Astrocyte (in vitro differentiated cells and primary cell): ENCODE results near the gene ERF. TPM values are rescaled to one million over a fixed set of nuclear protein-coding genes. Genes with fewer than 3 reads are reported as not detected.
A peak's percentile ranks its signal among the peaks of the same experiment; 100 is the strongest.

Experiments
- DNase-seq: peaks from one replicate; pipeline ENCODE4 v3.0.0-alpha.2; 2010; ENCODE audit warnings: low read depth
- FAIRE-seq: peaks from 2 replicates; lab custom pipeline; 2011; peaks lifted over from hg19 to GRCh38; lab: Jason Lieb, UNC
- H2AFZ ChIP-seq: 2 replicates; pipeline ENCODE4 v1.6.0; 2012; ENCODE audit warnings: low read depth, low read length, inconsistent platforms
- H3K27ac ChIP-seq: 2 replicates; pipeline ENCODE4 v1.5.1; 2011; ENCODE audit warnings: low read depth, low read length, inconsistent platforms
- H3K27me3 ChIP-seq: 2 replicates; pipeline ENCODE4 v1.6.0; 2011; ENCODE audit warnings: low read length, inconsistent platforms; ENCODE audit not compliant: insufficient read depth
- H3K36me3 ChIP-seq: 2 replicates; pipeline ENCODE4 v1.5.1; 2011; ENCODE audit warnings: low read length, inconsistent platforms; ENCODE audit not compliant: insufficient read depth
- H3K4me1 ChIP-seq: 2 replicates; pipeline ENCODE4 v1.5.1; 2011; ENCODE audit warnings: low read length, inconsistent platforms; ENCODE audit not compliant: insufficient read depth
- H3K4me2 ChIP-seq: 2 replicates; pipeline ENCODE4 v1.6.0; 2012; ENCODE audit warnings: low read length, inconsistent platforms
- H3K4me3 ChIP-seq: 2 replicates; pipeline ENCODE4 v1.5.1; 2011; ENCODE audit warnings: low read depth, mild to moderate bottlenecking, low read length, inconsistent platforms; ENCODE audit not compliant: insufficient read depth
- H3K79me2 ChIP-seq: 2 replicates; pipeline ENCODE4 v1.6.0; 2012; ENCODE audit warnings: mild to moderate bottlenecking, low read length, inconsistent platforms; ENCODE audit not compliant: insufficient read depth
- H3K9ac ChIP-seq: 2 replicates; pipeline ENCODE4 v1.6.0; 2012; ENCODE audit warnings: mild to moderate bottlenecking, low read length, inconsistent platforms
- H3K9me3 ChIP-seq: 2 replicates; pipeline ENCODE4 v1.5.1; 2012; ENCODE audit warnings: low read depth, mild to moderate bottlenecking, low read length, inconsistent platforms; ENCODE audit not compliant: insufficient read depth
- H4K20me1 ChIP-seq: 2 replicates; pipeline ENCODE4 v1.6.0; 2012; ENCODE audit warnings: low read length, inconsistent platforms; ENCODE audit not compliant: insufficient read depth
- H3K27ac Mint-ChIP-seq: one replicate; pipeline ENCODE4 v1.8.0; 2021; ENCODE audit warnings: mild to moderate bottlenecking, mixed read lengths; ENCODE audit not compliant: unreplicated experiment
- H3K27me3 Mint-ChIP-seq: one replicate; pipeline ENCODE4 v1.8.0; 2021; ENCODE audit warnings: low read depth, mixed read lengths; ENCODE audit not compliant: unreplicated experiment
- H3K36me3 Mint-ChIP-seq: one replicate; pipeline ENCODE4 v1.8.0; 2021; ENCODE audit warnings: low read depth, mixed read lengths; ENCODE audit not compliant: unreplicated experiment
- H3K4me1 Mint-ChIP-seq: one replicate; pipeline ENCODE4 v1.8.0; 2021; ENCODE audit warnings: low read depth, mixed read lengths; ENCODE audit not compliant: unreplicated experiment
- H3K4me3 Mint-ChIP-seq: one replicate; pipeline ENCODE4 v1.8.0; 2021; ENCODE audit warnings: mild to moderate bottlenecking, moderate library complexity, mixed read lengths; ENCODE audit not compliant: unreplicated experiment
- H3K9me3 Mint-ChIP-seq: one replicate; pipeline ENCODE4 v1.8.0; 2021; ENCODE audit warnings: mild to moderate bottlenecking, mixed read lengths; ENCODE audit not compliant: unreplicated experiment
- EZH2 ChIP-seq: IDR thresholded peaks from 2 replicates; pipeline ENCODE4 v1.6.1; 2012; ENCODE audit warnings: mild to moderate bottlenecking, low read length, inconsistent platforms; ENCODE audit not compliant: insufficient read depth
- total RNA-seq: library from RNA; stranded (reverse); gene quantifications from 2 replicates; pipeline ENCODE4 v1.2.1, GENCODE V29; 2021
- TF ChIP-seq, protein P1 (sequence below): IDR thresholded peaks from 2 replicates; pipeline ENCODE4 v1.5.1; 2011; ENCODE audit warnings: low read depth, mild to moderate bottlenecking, inconsistent platforms, low read length, moderate library complexity; ENCODE audit not compliant: insufficient read depth

The ERF gene
- total RNA-seq, 1 donor from 2014 or later = 108 TPM

DNA sequence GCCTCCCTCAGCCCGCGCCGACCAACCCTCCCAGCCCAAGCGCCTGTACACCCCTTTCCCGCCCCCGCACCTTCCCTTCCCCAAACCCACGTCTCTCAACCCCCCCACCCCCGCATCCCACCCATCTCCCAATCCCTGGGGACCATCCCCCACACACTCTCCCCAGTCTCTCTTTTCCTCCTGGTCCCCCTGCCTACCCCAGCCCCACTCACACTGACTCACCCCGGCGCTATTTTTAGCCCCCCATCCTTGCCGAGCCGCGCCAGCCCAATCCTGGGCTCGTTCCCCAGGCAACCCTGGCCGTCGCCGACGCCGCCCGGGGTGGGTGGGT is 25.9 kb upstream of the ERF start:
- peaks cover 43% of the 10 kb centered on the region for H3K4me1 Mint-ChIP-seq
- no peak overlapping the region for H3K4me3 Mint-ChIP-seq
- H3K27me3 Mint-ChIP-seq = no peaks in the 10 kb centered on the region
- no peaks in the 10 kb centered on the region for H3K9me3 ChIP-seq
- H3K79me2 ChIP-seq = peaks cover 68% of the 10 kb centered on the region
- peak overlapping the region; percentile 94 for H3K4me2 ChIP-seq
- DNase-seq (peak; percentile 64), FAIRE-seq (no peak)
- H3K36me3 ChIP-seq = no peaks in the 10 kb centered on the region
- H3K9ac ChIP-seq = peak overlapping the region; percentile 82
- H3K4me1 ChIP-seq = peaks cover 70% of the 10 kb centered on the region
- peak overlapping the region; percentile 76 for H3K4me3 ChIP-seq
- no peaks in the 10 kb centered on the region for H3K27me3 ChIP-seq
- no peak overlapping the region for H2AFZ ChIP-seq
- H3K27ac Mint-ChIP-seq = no peak overlapping the region
- peak overlapping the region; percentile 84 for H3K27ac ChIP-seq
- H3K36me3 Mint-ChIP-seq = peaks cover 7% of the 10 kb centered on the region
- H4K20me1 ChIP-seq = peaks cover 59% of the 10 kb centered on the region
- no peaks in the 10 kb centered on the region for H3K9me3 Mint-ChIP-seq
- TF ChIP-seq, protein P1, sequence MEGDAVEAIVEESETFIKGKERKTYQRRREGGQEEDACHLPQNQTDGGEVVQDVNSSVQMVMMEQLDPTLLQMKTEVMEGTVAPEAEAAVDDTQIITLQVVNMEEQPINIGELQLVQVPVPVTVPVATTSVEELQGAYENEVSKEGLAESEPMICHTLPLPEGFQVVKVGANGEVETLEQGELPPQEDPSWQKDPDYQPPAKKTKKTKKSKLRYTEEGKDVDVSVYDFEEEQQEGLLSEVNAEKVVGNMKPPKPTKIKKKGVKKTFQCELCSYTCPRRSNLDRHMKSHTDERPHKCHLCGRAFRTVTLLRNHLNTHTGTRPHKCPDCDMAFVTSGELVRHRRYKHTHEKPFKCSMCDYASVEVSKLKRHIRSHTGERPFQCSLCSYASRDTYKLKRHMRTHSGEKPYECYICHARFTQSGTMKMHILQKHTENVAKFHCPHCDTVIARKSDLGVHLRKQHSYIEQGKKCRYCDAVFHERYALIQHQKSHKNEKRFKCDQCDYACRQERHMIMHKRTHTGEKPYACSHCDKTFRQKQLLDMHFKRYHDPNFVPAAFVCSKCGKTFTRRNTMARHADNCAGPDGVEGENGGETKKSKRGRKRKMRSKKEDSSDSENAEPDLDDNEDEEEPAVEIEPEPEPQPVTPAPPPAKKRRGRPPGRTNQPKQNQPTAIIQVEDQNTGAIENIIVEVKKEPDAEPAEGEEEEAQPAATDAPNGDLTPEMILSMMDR = no peak
- TF ChIP-seq EZH2 = no peak

DNA sequence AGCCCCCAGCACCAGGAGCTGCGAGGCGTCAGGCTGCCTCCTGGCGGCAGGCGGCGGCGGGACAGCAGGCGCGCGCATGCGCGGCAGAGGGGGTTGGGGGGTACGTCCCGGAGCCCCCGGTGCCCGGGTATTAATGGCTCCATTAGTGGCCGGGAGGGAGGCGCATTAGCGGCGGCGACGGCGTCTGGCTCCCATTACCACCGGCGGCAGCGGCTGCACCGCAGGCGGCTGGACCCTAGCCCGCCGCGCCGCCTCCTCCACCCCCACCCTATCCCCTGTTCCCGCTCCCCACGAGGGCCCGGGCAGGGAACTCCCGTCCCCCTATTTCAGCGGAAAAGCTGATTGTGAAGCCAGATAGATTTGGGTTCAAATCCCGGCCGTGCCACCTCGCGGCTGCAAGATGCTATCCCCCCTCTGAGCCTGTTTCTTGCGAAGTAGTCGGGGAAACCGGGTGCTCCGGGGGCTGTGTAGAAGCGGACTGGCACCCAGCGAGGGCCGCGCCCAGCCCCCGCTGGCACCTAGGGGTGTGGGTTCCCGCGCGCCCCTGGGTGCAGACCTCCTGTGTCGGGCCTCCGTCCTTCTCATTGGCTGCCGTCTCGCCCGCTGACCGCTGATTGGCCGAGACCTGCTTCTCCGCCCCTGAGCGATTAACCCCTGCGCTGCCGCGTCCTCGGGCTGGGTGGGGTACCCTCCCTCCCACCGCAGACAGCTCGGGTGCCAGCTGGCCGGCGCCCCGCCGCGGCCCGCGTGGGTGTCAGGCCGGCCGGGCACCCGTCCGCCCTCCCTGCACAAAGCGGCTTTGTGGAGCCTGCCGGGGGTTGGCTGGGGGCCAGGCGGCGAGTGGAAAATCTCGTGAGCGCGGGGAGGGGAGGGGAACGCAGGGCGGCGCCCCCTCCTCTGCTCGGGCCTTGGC is 25.2 kb upstream of the ERF start:
- no peaks in the 10 kb centered on the region for H3K27me3 Mint-ChIP-seq
- H3K4me3 ChIP-seq = peak overlapping the region; percentile 76
- H3K36me3 Mint-ChIP-seq = peaks cover 9% of the 10 kb centered on the region
- H3K9me3 ChIP-seq = no peaks in the 10 kb centered on the region
- peak overlapping the region; percentile 45 for H2AFZ ChIP-seq
- peaks cover under 1% of the 10 kb centered on the region for H3K36me3 ChIP-seq
- H4K20me1 ChIP-seq = peaks cover 57% of the 10 kb centered on the region
- H3K4me1 Mint-ChIP-seq = peaks cover 45% of the 10 kb centered on the region
- FAIRE-seq = no peak
- H3K27ac ChIP-seq = peak overlapping the region; percentile 84
- peak overlapping the region; percentile 82 for H3K9ac ChIP-seq
- H3K4me2 ChIP-seq = peak overlapping the region; percentile 94
- H3K4me1 ChIP-seq = peaks cover 66% of the 10 kb centered on the region
- H3K4me3 Mint-ChIP-seq = peak overlapping the region; percentile 88
- H3K9me3 Mint-ChIP-seq = no peaks in the 10 kb centered on the region
- H3K27me3 ChIP-seq = no peaks in the 10 kb centered on the region
- TF ChIP-seq, protein P1 = peak; percentile 68
- TF ChIP-seq EZH2 = no peak
- H3K79me2 ChIP-seq = peaks cover 68% of the 10 kb centered on the region
- peak overlapping the region; percentile 83 for H3K27ac Mint-ChIP-seq
- DNase-seq = peak; percentile 82
